CD4-positive, alpha-beta T cell (primary cell): ENCODE data around the gene NEXN. TPM values are rescaled to one million over a fixed set of nuclear protein-coding genes. Genes with fewer than 3 reads are reported as not detected.

Experiments used
- ATAC-seq: fragments of 200-7000 bp; cut with Tn5 transposase; one replicate; pipeline ENCODE4 v1.10.0; 2022; ENCODE audit warnings: mild to moderate bottlenecking; ENCODE audit not compliant: poor library complexity
- CTCF ChIA-PET: fragments of 350-600 bp; sonication (Branson Sonifier 250); formaldehyde crosslinking; loops from one replicate; lab custom pipeline; 2021; ENCODE audit warnings: antibody characterized with exemption, inconsistent platforms; lab: Charles Lee
- POLR2A ChIA-PET: fragments of 350-600 bp; sonication (Branson Sonifier 250); formaldehyde crosslinking; loops from one replicate; lab custom pipeline; 2021; ENCODE audit warnings: antibody characterized with exemption, inconsistent platforms; lab: Charles Lee
- DNase-seq, 14 experiments: peaks; one replicate each; pipeline ENCODE4 v3.0.0-alpha.2; 2013 to 2020; ENCODE audit warnings: mixed read lengths in 2 of 14
- H3K27ac ChIP-seq, 2 donors: one replicate each; pipeline versions ENCODE4 v1.5.1 to v1.7.0; 2013; ENCODE audit warnings: low read length in 2 of 2, low read depth in 1 of 2, mild to moderate bottlenecking in 1 of 2
- H3K27me3 ChIP-seq, 2 experiments: 1 replicate in 1 of 2; 2 replicates in 1 of 2; pipeline versions ENCODE4 v1.6.1 to v1.7.0; 2013; ENCODE audit warnings: low read length in 2 of 2, control low read depth in 1 of 2, mild to moderate bottlenecking in 1 of 2, moderate library complexity in 1 of 2; ENCODE audit not compliant: insufficient read depth in 2 of 2, control insufficient read depth in 1 of 2
- H3K36me3 ChIP-seq: one replicate; pipeline ENCODE4 v1.6.1; 2013; ENCODE audit warnings: low read length, control low read depth; ENCODE audit not compliant: insufficient read depth
- H3K4me1 ChIP-seq: one replicate; pipeline ENCODE4 v1.6.1; 2013; ENCODE audit warnings: low read length, control low read depth; ENCODE audit not compliant: insufficient read depth
- H3K4me3 ChIP-seq: one replicate; pipeline ENCODE4 v1.5.1; 2013; ENCODE audit warnings: mild to moderate bottlenecking, low read length, moderate library complexity
- H3K9me3 ChIP-seq, 2 experiments: 1 replicate in 1 of 2; 2 replicates in 1 of 2; pipeline versions ENCODE4 v1.6.1 to v1.7.0; 2013; ENCODE audit warnings: low read length in 2 of 2, mild to moderate bottlenecking in 2 of 2, control low read depth in 1 of 2, moderate library complexity in 1 of 2; ENCODE audit not compliant: control insufficient read depth in 1 of 2, insufficient read depth in 1 of 2
- H3K27ac Mint-ChIP-seq: one replicate; pipeline ENCODE4 v1.8.0; 2020; ENCODE audit warnings: mixed read lengths
- H3K27me3 Mint-ChIP-seq: one replicate; pipeline ENCODE4 v1.8.0; 2021; ENCODE audit warnings: mixed read lengths
- H3K36me3 Mint-ChIP-seq: one replicate; pipeline ENCODE4 v1.8.0; 2021; ENCODE audit warnings: low read depth, mixed read lengths
- H3K4me1 Mint-ChIP-seq: one replicate; pipeline ENCODE4 v1.8.0; 2021; ENCODE audit warnings: low read depth, mixed read lengths
- H3K4me3 Mint-ChIP-seq: one replicate; pipeline ENCODE4 v1.8.0; 2020; ENCODE audit warnings: mild to moderate bottlenecking, mixed read lengths
- H3K9me3 Mint-ChIP-seq: one replicate; pipeline ENCODE4 v1.8.0; 2020; ENCODE audit warnings: mixed read lengths
- CTCF ChIP-seq: fragments of 200-600 bp; IDR thresholded peaks from one replicate; pipeline ENCODE4 v1.8.0; 2022; ENCODE audit warnings: antibody characterized with exemption, mild to moderate bottlenecking
- intact Hi-C, 2 experiments: fragments of 100-400 bp; cut with DNase I in 1 of 2; cut with micrococcal nuclease in 1 of 2; formaldehyde crosslinking; loops; one replicate each; pipeline versions ENCODE4 v1.15.1 to v1.9.0; 2023 to 2025; cut with DNase I, micrococcal nuclease
- total RNA-seq, 174 experiments: library from RNA in 2 of 174; stranded (reverse) in 2 of 174; gene quantifications; one replicate each; pipeline ENCODE4 v1.2.3 and lab custom pipeline; 2021 to 2026

Gene NEXN
- total RNA-seq, 2 experiments from 2014 or later = 0.25 TPM; not detected in 1

- no peak for ATAC-seq
- Histone ChIP-seq H3K36me3 (peaks cover 32% of the 10 kb centered on the region), H3K9me3 (no peaks in the 10 kb centered on the region), H3K27ac (no peak overlapping the region), H3K27me3 (no peaks in the 10 kb centered on the region), H3K4me1 (no peaks in the 10 kb centered on the region), H3K4me3 (no peak overlapping the region)
- no peak for TF ChIP-seq CTCF
- DNase-seq = no peak
- no peaks in the 10 kb centered on the region for H3K27me3 Mint-ChIP-seq
- H3K36me3 Mint-ChIP-seq = peaks cover 54% of the 10 kb centered on the region
- intact Hi-C loops = no loop called here
- H3K27ac Mint-ChIP-seq = no peak overlapping the region
- CTCF ChIA-PET = no interaction called here
- no peaks in the 10 kb centered on the region for H3K9me3 Mint-ChIP-seq
- POLR2A ChIA-PET = no interaction called here
- no peak overlapping the region for H3K4me3 Mint-ChIP-seq
- peaks cover 4% of the 10 kb centered on the region for H3K4me1 Mint-ChIP-seq
These were observed 41.5 kb upstream of the NEXN start for GRCh38 chr1:77846966-77847365.

GRCh38 chr1:77847621-77848080, 40.8 kb upstream of the NEXN start:
- Mint-ChIP-seq H3K4me1 (peaks cover 4% of the 10 kb centered on the region), H3K4me3 (no peak overlapping the region), H3K9me3 (no peaks in the 10 kb centered on the region), H3K27ac (no peak overlapping the region), H3K36me3 (peaks cover 53% of the 10 kb centered on the region), H3K27me3 (no peaks in the 10 kb centered on the region)
- ATAC-seq (no peak), DNase-seq (no peak)
- Histone ChIP-seq H3K4me1 (no peaks in the 10 kb centered on the region), H3K4me3 (no peak overlapping the region), H3K36me3 (peaks cover 32% of the 10 kb centered on the region), H3K27me3 (no peaks in the 10 kb centered on the region), H3K27ac (no peak overlapping the region), H3K9me3 (no peaks in the 10 kb centered on the region)
- ChIA-PET POLR2A (no interaction called here), CTCF (no interaction called here)
- TF ChIP-seq CTCF = no peak
- intact Hi-C loops = no loop called here

- CTCF ChIA-PET = no interaction called here
- intact Hi-C loops = no loop called here
- Histone ChIP-seq H3K27ac (no peak overlapping the region), H3K9me3 (peaks cover 0 to 4% of the 10 kb centered on the region in 2 experiments), H3K4me3 (no peak overlapping the region), H3K27me3 (no peaks in the 10 kb centered on the region), H3K4me1 (no peaks in the 10 kb centered on the region), H3K36me3 (peaks cover 16% of the 10 kb centered on the region)
- peaks cover 4% of the 10 kb centered on the region for H3K4me1 Mint-ChIP-seq
- ATAC-seq (no peak), DNase-seq (no peak)
- POLR2A ChIA-PET = no interaction called here
- no peak overlapping the region for H3K4me3 Mint-ChIP-seq
- no peak for TF ChIP-seq CTCF
- H3K36me3 Mint-ChIP-seq = peaks cover 54% of the 10 kb centered on the region
- no peak overlapping the region for H3K27ac Mint-ChIP-seq
- H3K27me3 Mint-ChIP-seq = no peaks in the 10 kb centered on the region
- H3K9me3 Mint-ChIP-seq = peaks cover 5% of the 10 kb centered on the region
These were observed 38.3 kb upstream of the NEXN start for GRCh38 chr1:77850082-77850481.
